Cerebellar nuclear complex (tissue), 1 donor: ENCODE measurements around the gene CNIH2.
"Not testable (repeated sequence)": the region's sequence is repeated elsewhere in the genome, so short reads cannot be mapped to it uniquely, and the experiment has no call there.

Experiments
- DNase-seq, 2 experiments: peaks; one replicate each; lab custom pipeline; 2025; lab: John Stamatoyannopoulos, UW

The CNIH2 gene

DNA sequence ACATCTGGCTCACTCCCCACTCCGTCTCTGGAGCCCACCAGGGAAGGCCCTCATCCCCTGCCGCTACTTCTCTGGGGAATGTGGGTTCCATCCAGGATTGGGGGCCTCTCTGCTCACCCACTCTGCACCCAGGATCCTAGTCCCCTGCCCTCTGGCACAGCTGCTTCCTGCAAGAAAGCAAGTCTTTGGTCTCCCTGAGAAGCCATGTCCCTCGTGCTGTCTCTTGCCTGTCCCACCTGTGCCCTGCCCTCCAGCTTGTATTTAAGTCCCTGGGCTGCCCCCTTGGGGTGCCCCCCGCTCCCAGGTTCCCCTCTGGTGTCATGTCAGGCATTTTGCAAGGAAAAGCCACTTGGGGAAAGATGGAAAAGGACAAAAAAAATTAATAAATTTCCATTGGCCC is 911 bp upstream of the CNIH2 start:
- not testable (repeated sequence) for DNase-seq

DNA sequence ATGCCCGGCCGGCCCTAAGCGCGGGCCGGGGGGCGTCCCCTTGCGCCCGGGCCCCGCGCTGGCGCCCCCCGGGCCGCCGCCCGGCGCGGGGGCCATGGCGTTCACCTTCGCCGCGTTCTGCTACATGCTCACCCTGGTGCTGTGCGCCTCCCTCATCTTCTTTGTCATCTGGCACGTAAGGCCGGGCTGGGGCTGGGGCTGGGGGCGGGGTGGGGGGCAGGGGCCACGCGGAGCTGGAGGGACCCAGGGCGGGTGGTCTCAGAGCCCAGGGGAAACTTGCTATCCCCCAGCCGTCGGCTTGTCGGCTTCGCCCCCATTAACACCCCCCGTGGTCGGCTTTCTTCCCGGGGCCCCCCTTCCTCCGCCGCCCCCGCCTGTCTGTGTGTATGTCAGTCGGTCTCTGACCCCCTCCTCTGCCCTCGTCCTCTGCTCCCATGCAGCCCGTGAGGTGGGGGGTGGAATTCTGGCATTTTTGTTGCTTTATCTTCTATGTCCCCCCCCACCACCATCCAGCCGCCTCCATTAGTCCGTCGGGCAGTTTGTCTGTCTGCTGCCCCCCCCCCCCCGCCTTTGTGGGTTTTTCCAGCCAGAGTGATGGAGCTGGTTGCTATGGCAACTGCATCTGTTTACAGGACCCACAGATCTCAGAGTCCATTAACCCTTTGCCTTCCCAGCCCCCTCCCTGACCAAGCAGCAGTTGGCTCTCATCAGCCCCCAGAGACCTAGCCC is 552 bp downstream of the CNIH2 start:
- DNase-seq = no peak

DNA sequence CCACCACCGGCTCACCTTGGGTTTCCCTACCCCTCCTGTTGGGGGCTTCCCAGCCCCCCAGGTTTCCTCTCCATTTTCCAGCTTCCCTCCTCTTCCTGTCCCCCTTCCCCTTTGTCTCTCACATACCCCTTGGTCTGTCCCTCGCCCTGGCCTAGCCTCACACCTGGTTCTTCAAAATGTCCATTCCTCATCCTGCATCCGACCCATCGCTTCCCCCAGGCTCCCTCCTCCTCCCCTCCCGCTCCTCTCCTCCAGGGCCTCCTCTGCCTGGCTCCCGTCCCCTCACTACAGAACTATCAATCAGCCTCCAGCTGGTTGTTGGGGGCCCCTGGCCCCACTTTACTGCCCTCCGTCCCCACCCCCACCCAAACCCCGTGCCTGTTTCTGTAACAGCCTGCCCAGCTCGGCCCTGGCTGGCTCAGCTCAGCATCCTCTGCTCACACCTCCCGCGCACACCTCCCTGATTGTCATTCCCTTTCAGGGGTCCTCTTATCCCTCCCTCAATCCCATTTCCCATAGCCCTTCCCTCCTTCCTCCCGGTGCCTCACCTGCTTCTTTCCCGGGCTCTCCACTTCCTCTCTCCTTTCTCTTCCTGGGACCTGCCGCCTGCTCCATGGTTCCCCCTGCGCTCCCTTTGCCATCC is 1.2 kb downstream of the CNIH2 start:
- DNase-seq = no peak

DNA sequence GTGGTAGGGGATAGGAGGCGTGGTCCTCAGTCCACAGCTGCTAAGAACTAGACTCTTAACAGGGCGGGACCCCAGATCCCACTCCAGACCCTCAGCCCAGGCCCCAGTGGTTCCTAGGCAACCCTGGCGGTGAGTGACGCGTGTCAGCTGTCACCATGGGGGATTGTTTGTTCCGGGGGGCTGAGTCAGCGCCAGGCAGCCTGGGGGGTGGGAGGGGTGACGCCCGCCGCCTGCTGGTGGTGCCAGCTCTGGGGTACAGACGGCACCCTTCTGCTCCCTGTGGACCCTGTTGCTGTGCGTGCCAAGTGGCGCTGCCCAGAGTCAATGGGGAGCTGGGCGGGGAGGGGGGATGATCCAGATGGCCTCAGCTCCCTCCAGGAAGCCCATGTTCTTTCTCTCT is 2.5 kb downstream of the CNIH2 start:
- DNase-seq = no peak

DNA sequence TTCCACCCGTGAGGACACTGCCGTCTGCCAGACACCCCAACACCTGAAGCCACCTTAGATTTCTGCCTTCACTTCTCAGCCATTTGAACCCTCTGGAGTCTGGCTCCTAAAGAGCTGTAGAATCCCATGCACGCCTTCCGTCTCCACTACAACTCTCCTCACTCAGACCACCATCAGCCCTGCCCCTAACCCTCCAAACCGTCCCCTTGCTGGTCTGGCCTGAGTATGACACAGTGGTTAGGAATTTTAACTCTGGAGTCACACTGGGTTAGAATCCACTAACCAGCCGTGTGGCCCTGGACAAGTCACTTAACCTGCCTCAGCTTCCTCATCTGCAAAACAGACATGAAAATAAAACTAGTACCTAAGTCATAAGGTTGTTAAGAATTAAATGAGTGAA is 3.0 kb downstream of the CNIH2 start:
- no peak for DNase-seq

DNA sequence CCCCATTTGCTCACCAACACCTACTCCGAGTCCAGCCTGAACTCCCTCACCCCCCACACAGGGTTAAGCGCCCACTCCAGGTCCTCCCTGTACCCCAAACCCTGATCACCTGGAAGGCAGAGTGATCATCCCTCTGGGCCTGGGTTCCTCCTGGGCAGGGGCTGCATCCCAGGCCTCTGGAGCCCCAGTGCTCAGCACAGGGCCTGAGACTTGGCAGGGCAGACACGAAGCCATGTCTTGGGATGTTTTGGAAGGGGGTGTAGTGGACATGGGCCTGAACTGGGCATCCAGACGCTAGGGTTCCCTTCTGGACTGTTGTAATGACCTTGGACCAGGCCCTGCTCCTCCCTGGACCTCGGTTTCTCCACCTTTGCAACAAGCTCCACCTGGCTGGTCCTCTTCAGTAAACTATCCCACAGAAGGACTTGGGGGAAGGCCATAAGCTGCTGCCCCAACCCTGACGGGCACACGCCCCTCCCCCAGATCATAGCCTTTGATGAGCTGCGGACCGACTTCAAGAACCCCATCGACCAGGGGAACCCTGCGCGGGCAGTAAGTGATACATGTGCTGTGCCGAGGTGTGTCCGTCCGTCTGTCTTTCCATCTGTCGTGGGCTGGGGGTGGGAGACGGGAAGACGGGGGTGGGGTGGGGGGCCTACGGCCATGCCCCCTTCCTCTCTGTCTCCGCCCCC is 3.9 kb downstream of the CNIH2 start:
- DNase-seq = no peak

DNA sequence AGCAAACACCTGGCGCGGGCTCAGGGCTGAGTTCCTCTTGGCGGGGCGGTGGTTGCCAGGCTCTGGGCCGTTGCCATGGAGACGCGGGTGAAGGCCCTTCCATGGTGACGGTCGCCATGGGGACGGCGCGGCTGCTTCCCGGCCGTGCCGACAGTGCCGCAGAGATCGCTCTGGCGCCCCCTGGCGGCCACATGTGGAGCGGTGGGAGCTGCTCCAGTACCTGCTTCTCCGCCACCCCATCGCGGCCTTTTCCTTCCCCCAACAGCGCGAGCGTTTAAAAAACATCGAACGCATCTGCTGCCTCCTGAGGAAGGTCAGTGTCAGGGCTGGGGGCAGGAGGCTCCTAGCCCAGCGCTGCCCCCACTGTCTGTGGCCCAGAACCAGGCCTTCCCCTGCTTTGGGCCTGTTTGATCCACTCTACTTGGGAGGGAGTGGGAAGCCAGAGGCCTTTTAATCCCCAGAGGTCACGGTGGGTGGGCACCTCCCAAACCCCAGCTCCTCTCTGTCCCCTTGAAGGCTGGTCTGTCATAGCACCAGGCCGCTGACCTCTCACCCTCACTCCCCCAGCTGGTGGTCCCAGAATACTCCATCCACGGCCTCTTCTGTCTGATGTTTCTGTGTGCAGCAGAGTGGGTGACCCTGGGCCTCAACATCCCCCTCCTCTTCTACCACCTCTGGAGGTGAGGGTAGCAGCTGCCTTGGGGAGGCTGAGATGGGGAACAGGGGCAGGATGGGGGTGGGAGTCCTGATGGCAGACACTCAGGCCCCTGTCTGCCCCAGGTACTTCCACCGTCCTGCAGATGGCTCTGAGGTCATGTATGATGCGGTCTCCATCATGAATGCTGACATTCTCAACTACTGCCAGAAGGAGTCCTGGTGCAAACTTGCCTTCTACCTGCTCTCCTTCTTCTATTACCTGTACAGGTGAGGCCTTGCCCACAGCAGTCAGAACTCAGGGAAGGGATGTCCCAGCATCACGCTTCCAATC is 4.8 kb downstream of the CNIH2 start:
- DNase-seq = peak; percentile 93 to 96

DNA sequence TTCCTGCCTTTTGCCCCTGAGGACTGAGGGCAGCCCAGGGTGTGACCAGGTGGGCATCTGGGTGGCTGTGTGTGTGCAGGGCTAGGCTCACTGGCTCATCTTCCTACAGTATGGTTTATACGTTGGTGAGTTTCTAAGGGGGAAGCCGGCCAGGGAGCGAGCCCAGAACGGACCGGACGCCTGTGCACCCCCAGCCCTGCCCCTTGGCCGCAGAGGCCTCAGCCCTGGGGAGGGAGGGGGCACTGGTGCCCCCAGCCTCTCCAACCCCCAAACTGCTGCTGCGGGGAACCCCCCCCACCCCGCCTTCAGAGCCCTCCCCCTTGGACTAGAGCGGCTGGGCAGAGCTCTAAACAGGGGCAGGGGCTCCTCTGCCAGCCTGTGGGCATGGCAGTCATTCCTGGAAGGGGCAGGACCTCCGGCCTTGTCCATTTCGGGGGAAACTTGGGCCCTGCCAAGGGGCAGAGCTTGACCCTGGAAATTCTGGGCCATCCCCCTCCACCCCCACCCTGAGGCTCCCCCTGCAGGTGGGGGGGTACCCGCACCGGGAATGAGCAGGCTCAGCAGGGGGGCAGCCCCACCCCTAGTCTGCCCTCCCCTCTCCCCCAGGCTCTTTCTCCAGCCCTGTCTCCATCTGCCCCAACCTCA is 5.6 kb downstream of the CNIH2 start:
- DNase-seq = no peak

DNA sequence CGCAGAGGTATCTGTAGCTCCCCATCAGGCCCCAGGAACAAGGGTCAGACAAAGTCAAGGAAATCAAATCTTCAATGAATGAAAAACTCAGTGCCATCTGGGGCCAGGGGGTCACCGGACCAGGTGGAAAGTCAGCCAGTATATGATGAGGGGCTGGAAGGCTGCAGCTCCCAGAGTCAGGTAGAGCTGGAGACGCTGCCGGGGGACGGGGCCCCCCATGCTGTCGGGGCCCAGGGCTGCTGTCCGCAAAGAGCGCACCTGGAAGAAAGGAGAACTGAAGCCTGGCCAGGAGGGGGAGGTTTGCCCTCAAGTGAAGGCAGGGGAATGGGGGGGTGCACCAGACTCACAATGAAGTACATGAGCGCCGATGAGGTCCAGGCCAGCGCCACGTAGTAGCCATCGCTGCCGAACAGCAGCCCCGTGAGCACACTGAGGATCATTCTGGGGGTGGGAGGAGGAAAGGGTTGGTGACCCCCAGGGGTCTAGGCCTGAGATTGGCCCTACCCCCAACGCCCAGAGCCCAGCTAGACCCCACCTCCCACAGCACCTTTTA is 6.6 kb downstream of the CNIH2 start:
- no peak for DNase-seq

DNA sequence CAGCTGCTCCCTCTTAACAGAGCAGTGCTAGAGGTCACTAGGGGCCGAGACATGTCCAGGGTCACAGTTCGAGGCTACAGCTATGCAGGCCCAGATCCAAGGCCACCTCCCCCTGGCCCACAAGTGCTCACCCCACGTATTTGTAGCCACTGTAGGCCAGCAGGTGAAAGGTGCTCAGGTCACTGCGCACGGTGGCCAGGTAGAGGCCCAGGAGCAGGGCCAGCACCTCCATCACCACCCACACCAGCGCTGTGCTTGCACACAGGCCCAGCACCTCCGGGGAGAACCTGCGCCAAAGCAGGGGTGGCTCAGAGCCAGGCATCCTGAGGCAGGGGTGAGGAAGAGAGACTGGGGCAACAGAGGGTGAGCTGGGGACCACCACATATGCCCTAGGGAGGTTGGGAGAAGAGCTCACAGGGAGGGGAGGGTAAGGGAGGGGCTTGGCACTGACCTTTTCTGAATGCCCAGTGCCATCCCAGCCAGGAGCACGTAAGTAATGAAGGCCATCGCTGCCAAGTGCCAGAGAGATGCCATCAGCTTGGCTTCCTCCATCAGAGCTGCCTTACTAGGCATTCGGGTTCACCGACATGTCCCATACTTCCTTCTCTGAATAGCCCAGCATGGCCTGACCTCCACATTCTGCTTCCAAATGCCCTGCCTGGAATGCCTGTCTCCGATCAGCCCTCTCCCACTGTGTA is 7.4 kb downstream of the CNIH2 start:
- DNase-seq = no peak

DNA sequence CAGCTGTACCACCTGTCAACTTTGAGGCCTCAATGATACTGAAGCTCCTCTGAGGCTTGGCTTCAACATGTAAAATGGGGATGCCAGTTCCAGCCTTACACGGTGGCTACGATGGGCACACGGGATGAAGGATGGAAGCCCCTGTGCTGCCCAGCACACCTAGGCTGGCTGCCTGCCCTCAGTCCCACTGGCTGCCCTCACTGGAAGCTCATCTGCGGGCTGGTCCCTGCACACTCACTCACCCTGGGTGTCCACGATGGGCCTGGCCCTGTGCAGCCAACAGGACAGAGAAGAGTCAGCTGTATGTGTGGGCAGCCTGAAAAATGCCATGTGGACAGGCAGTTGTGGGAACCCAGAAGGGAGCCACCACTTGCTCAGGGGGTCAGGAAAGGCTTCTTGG is 8.7 kb downstream of the CNIH2 start:
- no peak for DNase-seq

DNA sequence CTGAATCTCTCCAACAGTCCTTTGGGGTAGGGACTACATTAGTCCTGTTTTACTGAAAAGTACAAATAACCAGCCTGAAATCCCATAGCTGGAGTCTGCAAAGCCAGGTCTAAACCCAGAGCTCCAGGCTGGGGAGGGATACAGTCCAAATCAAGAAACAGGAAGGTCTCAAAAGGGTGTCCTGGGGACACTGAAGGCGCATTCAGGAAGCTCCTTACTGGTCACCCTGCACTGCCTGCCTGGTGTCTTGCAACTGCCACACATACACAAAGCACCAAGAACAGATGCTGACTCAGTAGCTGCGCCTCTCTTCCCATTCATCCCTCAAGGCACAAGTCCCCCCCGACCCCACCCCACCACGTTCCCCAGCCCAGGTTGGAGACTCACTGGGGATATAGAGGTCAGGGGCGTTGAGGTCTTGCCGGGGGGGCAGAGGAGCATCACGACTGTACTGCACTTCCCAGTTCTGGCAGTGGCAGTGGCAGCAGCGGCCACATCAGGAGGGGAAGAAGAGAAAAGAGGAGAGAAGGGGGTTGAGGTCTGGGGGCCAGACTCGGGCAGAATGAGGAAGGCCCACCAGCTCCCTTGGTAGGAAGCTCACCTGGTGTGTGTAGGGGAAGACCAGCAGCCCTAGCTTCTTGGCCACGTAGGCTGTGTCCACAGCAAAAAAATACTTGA is 9.4 kb downstream of the CNIH2 start:
- no peak for DNase-seq

DNA sequence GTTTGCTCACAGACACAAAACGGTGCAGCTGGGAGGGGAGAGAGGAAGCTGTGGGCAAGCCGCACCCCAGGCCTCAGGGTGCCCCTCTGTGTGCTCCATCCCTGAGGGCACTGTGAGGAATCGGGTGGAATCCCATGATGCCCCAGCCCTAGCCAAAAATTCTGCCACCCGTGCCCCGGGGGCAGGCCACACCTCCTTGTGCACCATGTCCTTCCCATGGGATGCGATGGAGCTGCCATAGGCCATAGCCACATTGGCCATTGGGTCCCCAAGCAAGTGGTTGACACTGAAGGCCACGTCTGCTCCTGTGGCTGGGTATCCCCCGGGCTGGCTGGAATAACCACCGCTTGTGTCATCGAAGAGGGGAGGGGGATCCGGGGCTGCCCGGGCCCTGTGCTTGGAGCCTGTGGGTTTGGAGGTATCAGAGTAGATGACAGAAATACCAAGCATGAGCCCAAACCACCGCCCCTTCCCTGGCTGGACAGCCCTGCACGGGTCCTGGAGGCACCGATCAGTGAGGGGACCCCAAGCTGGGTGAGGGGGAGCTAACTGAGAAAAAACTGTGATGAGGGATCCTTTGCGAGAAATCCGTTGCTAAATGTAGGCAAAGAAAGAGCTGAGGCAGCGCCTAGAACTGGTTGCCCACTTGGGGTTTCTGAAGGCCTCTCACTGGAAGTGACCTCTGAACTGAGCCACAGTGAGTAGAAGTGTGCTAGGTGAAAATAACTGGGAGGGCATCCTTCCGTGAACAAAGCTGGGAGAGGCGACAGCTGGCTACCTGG is 10.1 kb downstream of the CNIH2 start:
- DNase-seq = no peak

DNA sequence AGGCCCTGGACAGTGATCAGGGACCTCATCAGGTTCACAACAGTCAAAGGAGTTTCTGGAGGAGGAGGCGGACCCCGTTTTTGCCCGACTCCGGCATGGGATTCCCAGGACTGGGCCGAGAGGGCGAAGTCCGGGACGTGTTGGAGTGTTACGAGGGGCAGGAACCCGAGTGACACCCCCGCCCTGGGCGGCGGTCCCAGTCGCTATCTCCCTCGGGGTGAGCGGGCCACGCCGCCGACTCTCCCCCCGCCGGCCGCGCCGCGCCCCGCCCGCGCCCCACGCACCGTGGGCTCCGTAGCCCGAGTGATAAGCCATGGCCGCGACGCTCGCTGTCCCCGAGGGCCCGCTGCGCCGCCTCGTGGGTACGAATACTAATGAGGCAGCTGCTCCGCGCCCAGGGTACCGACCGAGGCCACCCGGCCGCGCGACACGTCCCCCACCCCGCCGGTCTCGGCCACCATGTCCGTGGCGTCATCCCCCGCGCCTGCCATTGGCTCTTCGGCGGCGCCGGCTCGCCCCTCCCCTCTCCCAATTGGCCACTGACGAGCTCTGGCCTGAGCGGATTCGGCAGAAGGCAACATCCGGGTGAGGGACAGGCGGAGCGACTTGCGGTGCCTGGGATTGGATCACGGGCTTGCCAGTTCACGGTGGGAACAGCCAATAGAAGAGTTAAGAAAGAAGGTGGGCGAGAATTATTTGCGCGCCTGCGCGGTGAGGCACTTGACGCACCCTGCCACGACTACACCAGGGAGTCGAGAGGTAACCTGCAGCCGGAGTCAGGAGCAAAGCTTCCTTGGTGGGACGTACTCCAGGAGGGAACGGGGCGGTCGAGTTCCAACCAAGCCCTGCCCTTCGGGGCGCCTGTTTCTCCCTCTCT is 10.9 kb downstream of the CNIH2 start, which contains the start of gene YIF1A:
Gene YIF1A, minus strand, starts transcription at position 473 of the 877 bp plus-strand sequence. Its CDS starts 158 bp downstream, at position 315.
- peak; percentile 99 to 100 for DNase-seq

DNA sequence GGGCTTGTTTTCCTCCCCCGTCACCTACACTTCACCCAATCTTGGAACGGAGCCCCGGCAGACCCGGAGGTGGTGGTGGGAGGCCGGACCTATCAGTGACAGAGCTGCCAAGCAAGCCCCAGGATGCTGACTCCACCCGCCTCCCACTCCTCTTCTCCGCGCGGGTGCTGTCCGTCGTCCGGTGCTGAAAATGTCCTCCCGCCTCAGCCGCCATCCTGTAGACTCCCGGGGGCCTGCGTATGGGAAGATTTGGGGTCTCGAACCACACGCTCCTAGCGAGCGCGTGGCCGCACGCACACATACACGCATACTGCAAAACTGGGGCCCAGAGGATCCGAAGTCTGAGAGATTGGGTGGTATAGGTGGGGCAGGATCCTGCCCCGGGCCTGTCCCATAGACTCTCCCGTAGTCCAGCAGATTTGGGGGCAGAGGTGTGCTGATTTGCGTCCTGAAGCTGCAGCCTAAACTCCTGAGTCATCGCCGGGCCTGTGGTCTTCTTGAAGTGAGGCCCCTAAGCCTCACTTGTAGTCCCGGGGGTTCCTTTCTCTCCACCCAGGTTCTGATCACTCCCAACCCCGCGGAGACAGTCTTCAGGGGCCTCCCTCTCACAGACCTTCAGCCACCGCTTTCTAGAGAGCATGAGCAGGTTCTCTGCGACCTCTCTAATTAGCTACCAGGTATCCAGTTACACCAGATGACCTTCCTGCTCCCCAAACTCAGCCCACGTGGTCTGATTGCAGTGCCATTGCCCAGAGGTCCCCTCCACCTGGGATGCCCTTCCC is 11.8 kb downstream of the CNIH2 start:
- no peak for DNase-seq

DNA sequence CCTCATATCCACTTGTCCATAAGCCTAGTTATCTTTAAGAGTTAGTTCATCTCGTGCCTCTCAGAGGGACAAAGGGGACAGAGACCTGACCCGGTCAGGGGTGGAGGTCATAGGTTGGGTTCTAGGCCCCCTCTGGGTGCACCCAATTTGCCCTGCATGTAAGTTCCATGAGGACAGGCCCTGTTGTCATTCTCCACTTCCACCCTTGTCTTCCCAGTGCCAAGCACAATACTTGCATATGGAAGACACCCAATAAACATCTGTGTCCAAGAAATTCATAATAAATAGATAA is 12.3 kb downstream of the CNIH2 start:
- DNase-seq = no peak

DNA sequence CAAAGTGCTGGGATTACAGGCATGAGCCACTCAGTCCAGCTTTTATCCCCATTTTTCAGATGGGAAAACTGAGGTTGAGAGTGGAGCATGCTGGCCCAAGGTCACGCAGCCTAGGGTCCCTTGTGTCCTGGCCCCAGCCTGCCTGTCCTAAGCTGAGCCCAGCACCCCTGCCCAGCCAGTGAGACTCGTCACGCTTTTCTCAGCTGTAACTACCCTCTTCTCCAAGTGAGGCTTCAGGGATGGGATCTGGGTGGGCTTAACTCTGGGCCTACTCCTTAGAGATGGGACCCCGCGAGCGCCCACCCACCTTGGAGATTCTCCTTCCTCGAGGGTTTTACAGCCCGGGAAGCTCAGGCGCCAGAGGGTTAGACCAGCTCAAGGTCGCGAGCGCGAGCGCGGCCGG is 13.3 kb downstream of the CNIH2 start:
- DNase-seq = no peak
